Left colon (tissue), 2 donors: ENCODE data around the gene AAMP. TPM values are rescaled to one million over a fixed set of nuclear protein-coding genes. Genes with fewer than 3 reads are reported as not detected.

Experiments used
- ATAC-seq: fragments of 200-7000 bp; cut with Tn5 transposase; one replicate; pipeline ENCODE4 v1.9.1; 2020; ENCODE audit warnings: mild to moderate bottlenecking, moderate library complexity
- DNase-seq, 2 donors: peaks; one replicate each; pipeline ENCODE4 v3.0.0-alpha.2; 2020
- intact Hi-C, 2 donors: fragments of 100-400 bp; cut with DNase I in 1 of 2; cut with micrococcal nuclease in 1 of 2; formaldehyde crosslinking; loops; one replicate each; pipeline versions ENCODE4 v1.11.2 to v1.14.0; 2022; cut with DNase I, micrococcal nuclease
- microRNA-seq, 2 donors: library from miRNA; unstranded; fragments of <30 nt; microRNA quantifications; one replicate each; pipeline versions ENCODE4 v1.1.0 to v1.2.0, GENCODE V29; 2020
- total RNA-seq, 2 donors: library from RNA; stranded (reverse); fragmentation: NEBNext Ultra II Directional; extraction: Animal tissue kit (Norgen Biotek cat#: 25700); gene quantifications; one replicate each; pipeline ENCODE4 v1.2.1, GENCODE V29; 2021
- donor health status: DM: no; HTN: no; CAD: no.
- donor health status: DM: yes; HTN: yes; CAD: no.

Gene AAMP
- total RNA-seq, 2 donors from 2014 or later = 96.2 to 97.2 TPM

DNA sequence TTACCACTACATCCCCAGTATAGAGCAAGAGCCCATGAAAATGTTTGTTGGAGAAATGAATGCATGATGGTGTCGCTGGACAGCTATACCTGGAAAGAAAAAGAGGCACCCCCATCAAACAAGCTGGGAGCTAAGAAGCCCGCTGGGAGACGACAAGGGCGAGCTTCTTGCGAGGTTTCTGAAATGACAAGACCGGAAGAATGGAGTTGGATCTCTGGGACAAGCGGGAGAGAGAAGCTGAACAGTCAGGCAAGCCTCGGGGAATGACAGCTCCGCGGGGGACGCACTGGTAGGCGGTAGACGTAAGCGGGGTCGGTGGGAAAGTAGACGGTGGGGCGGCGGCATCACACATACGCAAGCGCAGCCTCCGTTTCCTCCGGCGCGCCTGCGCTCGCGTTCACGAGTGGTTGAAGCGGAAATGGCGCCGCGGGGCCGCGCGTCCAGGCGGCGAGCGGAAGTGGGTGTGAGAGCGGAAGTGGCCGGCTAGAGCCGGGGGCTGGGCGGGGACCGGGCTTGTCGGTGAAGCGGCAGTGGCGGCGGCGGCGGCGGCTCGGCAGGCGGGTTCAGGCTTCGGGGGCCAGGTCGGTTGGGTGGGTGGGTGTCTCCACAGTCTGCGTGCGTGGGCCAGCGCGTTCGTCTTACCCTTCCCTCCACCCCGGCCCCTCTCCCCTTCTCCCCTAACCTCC, 53.1 kb downstream of the AAMP start, which contains the start of gene ARPC2:
TSS of gene ARPC2 (plus strand) at position 516 of the 686 bp plus-strand sequence. CDS start 282 bp downstream, outside the sequence.
- DNase-seq (peak; percentile 92 to 97), ATAC-seq (peak; percentile 95)
- intact Hi-C loops = loop anchor here in 1 of 2 donors (5.0 kb wide), 1 partner anchor 45 kb away; the partner anchor contains the start of gene GPBAR1

DNA sequence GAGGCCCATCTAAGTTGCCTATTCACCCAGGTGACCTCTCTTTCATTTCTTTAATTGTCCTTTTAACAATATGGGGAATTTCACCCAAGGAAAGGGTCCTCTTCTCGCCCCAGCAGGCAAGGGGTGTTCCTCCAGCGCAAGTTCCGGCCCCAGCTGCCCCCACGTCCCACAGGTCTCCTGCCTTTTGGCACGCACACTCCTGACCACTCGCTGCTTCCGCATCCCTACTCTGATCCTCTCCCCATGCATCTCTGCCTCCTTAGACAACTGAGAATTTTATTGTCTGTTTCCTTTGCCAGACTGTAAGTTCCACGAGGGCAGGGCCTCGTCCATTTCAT, 53.6 kb downstream of the AAMP start:
- ATAC-seq = no peak
- no peak for DNase-seq

More for the DNA sequence above, 53.6 kb downstream of the AAMP start:
- intact Hi-C loops = loop anchor here in 1 of 2 donors (5.0 kb wide), 1 partner anchor 46 kb away; the partner anchor contains the start of gene GPBAR1

Small RNA genes within 50 kb of the gene (microRNA-seq; reads per million reads assigned to microRNA genes)
- 3.7 to 4.1 reads per million in 2 donors for gene MIR6513

Other genes starting within 250 kb of the AAMP start
- gene RUFY4, start 200.9 kb downstream of the AAMP start, total RNA-seq = under 1 TPM; 0.28 to 0.76 TPM
- gene CXCR2, start 144.1 kb downstream of the AAMP start, total RNA-seq = under 1 TPM; 0.17 to 0.18 TPM
- gene CXCR1, start 103.2 kb downstream of the AAMP start, total RNA-seq = under 1 TPM in 1 of 2 donors, not detected in 1; 0.11 TPM
- 100 to 1,000 TPM; 304 to 347 TPM for gene ARPC2, start 52.9 kb downstream of the AAMP start, total RNA-seq
- 1 to 10 TPM; 1.8 to 3.0 TPM for gene GPBAR1, start 9.1 kb downstream of the AAMP start, total RNA-seq
- gene PNKD, start 382 bp upstream of the AAMP start, total RNA-seq = 100 to 1,000 TPM; 103 to 119 TPM
- 100 to 1,000 TPM; 317 to 426 TPM for gene TMBIM1, start 22.4 kb upstream of the AAMP start, total RNA-seq
- gene CATIP, start 86.7 kb upstream of the AAMP start, total RNA-seq = not detected
- gene SLC11A1, start 112.1 kb upstream of the AAMP start, total RNA-seq = 1 to 10 TPM; 1.7 to 2.0 TPM
- 100 to 1,000 TPM; 153 to 176 TPM for gene CTDSP1, start 129.7 kb upstream of the AAMP start, total RNA-seq
- 100 to 1,000 TPM; 441 to 488 TPM for gene VIL1, start 149.0 kb upstream of the AAMP start, total RNA-seq